HG02588 (cell line): ENCODE measurements around the gene OSBPL7.
"Not testable (repeated sequence)": the region's sequence is repeated elsewhere in the genome, so short reads cannot be mapped to it uniquely, and the experiment has no call there.

Source experiments
- ATAC-seq: cut with Tn5 transposase; IDR thresholded peaks from one replicate; pipeline ENCODE4 v1.9.1; 2021; ENCODE audit warnings: mild to moderate bottlenecking, moderate library complexity; ENCODE audit not compliant: unreplicated experiment

OSBPL7 gene

DNA sequence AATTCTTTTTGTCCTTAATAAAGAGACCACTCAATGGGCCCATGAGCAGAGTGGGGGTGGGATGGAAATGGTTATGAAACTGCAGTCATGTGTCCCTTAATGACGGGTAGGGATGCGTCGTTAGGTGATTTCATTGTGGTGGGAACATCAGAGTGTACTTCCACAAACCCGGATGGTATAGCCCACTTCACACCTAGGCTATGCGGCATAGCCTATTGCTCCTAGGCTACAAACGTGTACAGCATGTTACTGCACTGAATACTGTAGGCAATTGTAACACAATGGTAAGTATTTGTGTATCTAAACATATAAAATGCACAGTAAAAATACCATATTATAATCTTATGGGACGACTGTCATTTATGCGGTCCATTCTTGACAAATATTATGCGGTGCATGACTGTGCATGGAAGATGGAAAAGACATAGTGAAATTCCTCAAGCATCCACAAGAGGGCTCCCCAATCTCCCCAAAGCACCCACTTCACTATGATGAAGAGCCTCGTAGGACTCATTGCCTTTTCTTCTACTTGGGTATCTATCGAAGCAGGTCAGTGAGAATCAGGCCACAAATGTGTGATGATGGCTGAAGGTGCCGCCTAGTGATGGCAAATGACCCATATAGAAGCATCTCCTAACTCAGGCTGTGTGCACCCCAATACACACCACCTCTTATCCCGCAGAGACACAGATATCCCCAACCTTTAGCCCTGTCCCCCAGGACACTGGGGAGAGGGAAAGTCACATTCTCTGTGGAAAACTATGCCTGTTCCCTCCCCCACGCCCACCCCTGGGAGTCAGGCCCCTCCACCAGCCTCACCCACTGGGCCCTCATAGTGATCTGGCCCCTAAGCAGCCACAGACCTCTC is 45.0 kb downstream of the OSBPL7 start:
- ATAC-seq, result no peak

DNA sequence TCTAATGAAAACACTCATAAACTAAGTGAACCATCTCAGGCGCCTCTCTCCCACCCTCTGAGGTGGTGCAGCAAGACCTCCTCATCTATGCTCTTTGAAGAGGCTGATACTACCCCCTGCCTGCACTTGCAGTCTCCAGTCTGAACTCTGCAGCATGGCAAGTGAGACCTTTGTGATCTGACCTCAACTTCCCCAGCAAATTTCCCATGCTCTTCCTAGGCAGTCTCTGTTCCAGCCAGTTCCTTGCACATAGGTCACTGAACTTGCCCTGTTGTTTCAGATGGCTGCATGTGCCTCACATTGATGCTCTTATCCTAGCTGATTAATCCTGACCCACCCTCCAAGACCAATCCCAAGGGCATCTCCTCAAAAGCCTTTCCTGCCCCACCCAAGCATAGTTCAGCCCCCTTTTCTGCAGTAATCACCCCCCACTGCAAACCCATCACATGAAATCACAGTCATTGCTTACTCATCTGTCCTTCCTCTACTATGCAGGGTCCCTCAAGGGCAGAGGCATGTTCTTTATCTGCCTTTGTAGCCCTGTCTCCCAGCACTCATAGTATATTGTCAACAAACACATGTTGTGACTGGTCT is 46.5 kb downstream of the OSBPL7 start:
- ATAC-seq, result no peak

DNA sequence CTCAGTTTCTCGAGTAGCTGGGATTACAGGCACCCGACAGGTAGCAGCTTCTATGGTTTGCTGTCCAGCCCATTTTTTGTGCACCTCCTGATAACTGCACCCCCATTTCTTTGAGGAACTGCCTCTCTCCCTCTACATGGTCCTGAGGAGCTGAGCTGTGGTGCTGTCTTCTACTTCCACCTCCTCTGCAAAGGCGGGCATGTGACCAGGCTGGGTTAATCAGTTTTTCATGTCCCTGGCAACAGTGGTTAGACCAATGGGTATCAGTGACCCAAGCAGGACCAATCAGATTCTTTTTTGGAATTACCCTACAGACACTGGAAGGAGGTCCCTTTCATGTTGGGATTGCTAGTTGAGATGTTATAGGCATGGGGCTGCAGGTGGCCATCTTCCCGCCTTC is 47.3 kb downstream of the OSBPL7 start:
- ATAC-seq, result no peak

DNA sequence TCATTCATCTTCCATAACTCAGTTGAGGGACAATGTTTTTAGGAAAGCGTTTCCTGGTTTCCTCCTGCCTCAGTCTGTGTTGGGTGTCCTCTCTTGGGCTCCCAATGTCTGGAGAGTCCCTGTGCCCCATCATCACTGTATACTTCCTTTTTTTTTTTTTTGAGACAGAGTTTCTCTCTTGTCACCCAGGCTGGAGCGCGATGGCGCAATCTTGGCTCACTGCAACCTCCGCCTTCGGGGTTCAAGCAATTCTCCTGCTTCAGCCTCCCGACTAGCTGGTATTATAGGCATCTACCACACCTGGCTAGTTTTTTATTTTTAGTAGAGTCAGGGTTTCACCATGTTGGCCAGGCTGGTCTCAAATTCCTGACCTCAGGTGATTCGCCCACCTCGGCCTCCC is 47.9 kb downstream of the OSBPL7 start:
- not testable (repeated sequence) for ATAC-seq

DNA sequence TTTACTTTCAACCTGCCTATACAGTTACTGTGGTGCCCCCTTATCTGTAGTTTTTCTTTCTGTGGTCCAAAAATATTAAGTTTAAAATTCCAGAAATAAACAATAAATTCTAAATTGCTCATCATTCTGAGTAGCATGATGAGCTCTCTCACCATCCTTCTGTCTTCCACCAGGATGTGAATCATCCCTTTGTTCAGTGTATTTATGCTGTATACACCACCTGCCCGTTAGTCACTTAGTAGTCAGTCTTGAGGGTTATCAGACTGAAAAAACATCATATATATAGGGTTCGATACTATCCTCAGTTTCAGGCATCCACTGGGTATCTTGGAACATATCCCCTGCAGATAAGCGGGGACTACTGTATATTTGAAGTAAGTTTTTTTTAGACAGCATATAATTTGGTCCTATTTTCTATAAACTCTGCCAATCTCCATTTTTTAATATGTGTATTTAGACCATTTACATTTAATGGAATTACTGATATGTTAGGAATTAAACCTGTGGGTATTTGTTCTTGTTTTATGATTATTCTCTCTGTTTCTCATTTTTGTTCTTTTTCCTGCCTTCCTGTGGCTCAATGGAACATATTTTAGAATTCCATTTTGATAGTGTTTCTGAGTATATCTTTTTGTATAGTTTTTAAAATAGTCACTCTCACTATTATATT is 57.5 kb downstream of the OSBPL7 start:
- no peak for ATAC-seq

DNA sequence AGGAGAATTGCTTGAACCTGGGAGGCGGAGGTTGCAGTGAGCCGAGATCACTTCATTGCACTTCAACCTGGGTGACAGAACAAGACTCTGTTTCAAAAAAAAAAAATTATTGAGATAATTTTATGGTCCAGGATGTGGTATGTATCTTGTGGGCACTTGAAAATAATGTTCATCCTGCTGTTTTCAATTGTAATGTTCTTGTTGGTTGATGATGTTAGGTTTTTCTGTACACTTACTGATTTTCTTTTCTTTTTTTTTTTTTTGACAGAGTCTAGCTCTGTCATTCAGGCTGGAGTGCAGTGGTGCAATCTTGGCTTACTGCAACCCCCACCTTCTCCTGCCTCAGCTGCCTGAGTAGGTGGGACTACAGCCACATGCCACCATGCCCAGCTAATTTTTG is 58.9 kb downstream of the OSBPL7 start:
- no peak for ATAC-seq

DNA sequence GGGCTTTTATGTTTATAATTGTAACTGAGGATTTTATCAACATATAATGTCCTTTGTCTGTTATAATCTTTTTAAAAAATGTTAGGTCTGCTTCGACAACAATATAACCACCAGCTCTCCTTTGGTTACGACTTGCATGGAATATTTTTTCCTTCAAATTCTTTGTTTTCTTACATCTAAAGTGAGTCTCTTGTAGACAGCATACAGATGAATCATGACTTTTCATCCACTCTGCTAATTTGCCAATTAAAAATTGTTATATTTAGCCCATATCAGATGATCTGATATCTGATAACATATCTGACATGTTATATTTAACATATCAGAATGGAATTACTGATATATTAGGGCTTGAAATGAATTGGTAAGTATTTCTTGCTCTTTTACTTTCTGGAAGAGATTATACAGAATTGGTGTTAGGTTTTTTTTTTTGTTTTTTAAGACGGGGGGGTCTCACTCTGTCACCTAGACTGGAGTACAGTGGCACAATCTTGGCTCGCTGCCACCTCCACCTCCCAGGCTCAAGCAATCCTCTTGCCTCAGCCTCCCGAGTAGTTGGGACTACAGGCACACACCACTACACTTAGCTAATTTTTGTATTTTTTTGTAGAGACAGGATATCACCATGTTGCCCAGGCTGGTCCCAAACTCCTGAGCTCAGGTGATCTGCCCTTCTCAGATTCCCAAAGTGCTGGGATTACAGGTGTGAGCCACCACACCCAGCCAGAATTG is 61.0 kb downstream of the OSBPL7 start:
- ATAC-seq, result no peak

DNA sequence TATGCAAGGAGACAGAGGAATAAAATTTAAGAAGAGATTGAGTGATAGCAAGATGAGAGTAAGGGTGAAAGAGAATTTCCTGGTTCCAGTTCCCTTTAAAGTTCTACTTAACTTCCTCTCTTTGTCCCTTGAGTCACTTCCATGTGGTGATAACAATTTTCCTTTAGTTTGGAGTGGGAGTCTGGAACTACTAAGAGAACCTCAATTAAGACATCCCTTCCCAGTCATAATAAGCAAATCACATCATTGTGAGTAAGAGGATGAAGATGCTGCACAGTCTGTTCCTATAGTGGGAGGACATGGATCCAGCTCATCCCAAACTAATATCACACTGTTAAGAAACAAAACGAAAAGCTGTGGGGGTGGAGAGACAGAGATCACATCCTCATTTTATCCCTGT is 64.2 kb downstream of the OSBPL7 start:
- ATAC-seq, result no peak
